GM12878 (cell line): ENCODE results near the gene THRB. TPM values are rescaled to one million over a fixed set of nuclear protein-coding genes. Genes with fewer than 3 reads are reported as not detected.

ENCODE experiments used
- ATAC-seq: fragments of 200-7000 bp; cut with Tn5 transposase; 3 replicates; pipeline ENCODE4 v1.9.1; 2020; ENCODE audit warnings: mild to moderate bottlenecking, moderate library complexity
- BruUV-seq: library from RNA; stranded (reverse); fragments of 400-500 nt; replicated peaks from 2 replicates; lab custom pipeline; 2021; lab: Mats Ljungman, UMichigan
- CTCF ChIA-PET: fragments of 300-600 bp; sonication (Branson Sonifier 250); formaldehyde crosslinking; extraction: SDS; loops from one replicate; lab custom pipeline; 2021; ENCODE audit warnings: inconsistent platforms; lab: Yijun Ruan, JAX
- POLR2A ChIA-PET: fragments of 350-600 bp; formaldehyde crosslinking; extraction: SDS; loops from one replicate; lab custom pipeline; 2021; ENCODE audit warnings: inconsistent platforms; lab: Charles Lee
- RAD21 ChIA-PET: fragments of 300-600 bp; sonication (Branson Sonifier 250); formaldehyde crosslinking; loops from one replicate; lab custom pipeline; 2023; ENCODE audit warnings: antibody characterized with exemption; ENCODE audit not compliant: unreplicated experiment; lab: Charles Lee
- SMC1A ChIA-PET: fragments of 300-600 bp; sonication (Branson Sonifier 250); formaldehyde crosslinking; loops from one replicate; lab custom pipeline; 2023; ENCODE audit not compliant: unreplicated experiment, uncharacterized antibody; lab: Charles Lee
- DNase-seq: peaks from one replicate; pipeline ENCODE4 v3.0.0-alpha.2; 2011; ENCODE audit warnings: low read depth, low spot score
- FAIRE-seq: peaks from 3 replicates; lab custom pipeline; 2011; peaks lifted over from hg19 to GRCh38; lab: Jason Lieb, UNC
- H2AFZ ChIP-seq: 2 replicates; pipeline ENCODE4 v1.6.0; 2011; ENCODE audit warnings: low read depth, low read length, control low read depth; ENCODE audit not compliant: control insufficient read depth
- H3K27ac ChIP-seq: 2 replicates; pipeline ENCODE4 v1.5.1; 2011; ENCODE audit warnings: control low read depth; ENCODE audit not compliant: control insufficient read depth, insufficient read depth
- H3K27me3 ChIP-seq, 2 experiments: replicated peaks in 1 of 2; 2 replicates each; pipeline versions ENCODE4 v1.6.0 to v1.6.1; 2011; ENCODE audit warnings: low read length in 1 of 2; ENCODE audit not compliant: control insufficient read depth in 2 of 2, insufficient read depth in 2 of 2
- H3K36me3 ChIP-seq, 2 experiments: 2 replicates each; pipeline ENCODE4 v1.5.1; 2011; ENCODE audit warnings: low read length in 1 of 2; ENCODE audit not compliant: control insufficient read depth in 2 of 2, insufficient read depth in 2 of 2
- H3K4me1 ChIP-seq: 2 replicates; pipeline ENCODE4 v1.6.1; 2011; ENCODE audit warnings: mild to moderate bottlenecking, low read length, moderate library complexity, mixed read lengths; ENCODE audit not compliant: control insufficient read depth, insufficient read depth
- H3K4me2 ChIP-seq: 2 replicates; pipeline ENCODE4 v1.6.0; 2011; ENCODE audit warnings: control low read depth; ENCODE audit not compliant: control insufficient read depth, insufficient read depth
- H3K4me3 ChIP-seq: fragments of 200-600 bp; sonication (generic); 2 replicates; pipeline ENCODE4 v1.5.1; 2016
- H3K79me2 ChIP-seq: 2 replicates; pipeline ENCODE4 v1.6.0; 2011; ENCODE audit warnings: low read length; ENCODE audit not compliant: control insufficient read depth, insufficient read depth
- H3K9ac ChIP-seq: 2 replicates; pipeline ENCODE4 v1.8.0; 2011; ENCODE audit warnings: low read length, control low read depth, mixed read lengths; ENCODE audit not compliant: control insufficient read depth, insufficient read depth
- H3K9me3 ChIP-seq: replicated peaks from 3 replicates; pipeline ENCODE4 v1.5.1; 2011; ENCODE audit warnings: mild to moderate bottlenecking, low read length; ENCODE audit not compliant: control insufficient read depth, insufficient read depth
- H4K20me1 ChIP-seq: 2 replicates; pipeline ENCODE4 v1.6.0; 2011; ENCODE audit not compliant: control insufficient read depth, insufficient read depth
- BMI1 ChIP-seq: fragments of 450-650 bp; IDR thresholded peaks from 2 replicates; pipeline ENCODE4 v1.6.1; 2016; ENCODE audit warnings: mild to moderate bottlenecking, moderate library complexity, borderline replicate concordance
- CBX3 ChIP-seq: fragments of 200-600 bp; sonication (generic); IDR thresholded peaks from 2 replicates; pipeline ENCODE4 v1.6.1; 2016; ENCODE audit warnings: low read depth, borderline replicate concordance
- CBX5 ChIP-seq: sonication (generic); IDR thresholded peaks from 2 replicates; pipeline ENCODE4 v1.6.1; 2016; ENCODE audit warnings: low read depth, moderate library complexity, mild to moderate bottlenecking, inconsistent platforms
- ETV6 ChIP-seq, 2 experiments: fragments of 450-650 bp in 1 of 2; IDR thresholded peaks in 1 of 2; conservative IDR thresholded peaks in 1 of 2; 2 replicates each; pipeline ENCODE4 v1.6.1; 2014; ENCODE audit warnings: antibody characterized with exemption in 1 of 2, borderline replicate concordance in 1 of 2, low read depth in 1 of 2, mild to moderate bottlenecking in 1 of 2, moderate library complexity in 1 of 2
- HCFC1 ChIP-seq: fragments of 150-350 bp; IDR thresholded peaks from 2 replicates; pipeline ENCODE4 v1.6.1; 2014; ENCODE audit warnings: low read length
- HDAC2 ChIP-seq: fragments of 200-600 bp; sonication (generic); IDR thresholded peaks from 2 replicates; pipeline ENCODE4 v1.6.1; 2017
- KDM1A ChIP-seq: fragments of 200-600 bp; sonication (generic); IDR thresholded peaks from 2 replicates; pipeline ENCODE4 v1.6.1; 2016; ENCODE audit warnings: borderline replicate concordance
- NFXL1 ChIP-seq: fragments of 450-650 bp; IDR thresholded peaks from 2 replicates; pipeline ENCODE4 v1.6.1; 2017; ENCODE audit warnings: antibody characterized with exemption, mild to moderate bottlenecking, borderline replicate concordance
- NR2C2 ChIP-seq: IDR thresholded peaks from 2 replicates; pipeline ENCODE4 v1.6.1; 2011; ENCODE audit warnings: borderline replicate concordance, low read depth; ENCODE audit not compliant: control insufficient read depth, insufficient read length
- PAX8 ChIP-seq: fragments of 450-650 bp; IDR thresholded peaks from 2 replicates; pipeline ENCODE4 v1.6.1; 2017; ENCODE audit warnings: mild to moderate bottlenecking, moderate library complexity
- PML ChIP-seq: IDR thresholded peaks from 2 replicates; pipeline ENCODE4 v1.6.1; 2012; ENCODE audit warnings: low read length, inconsistent platforms
- RBBP5 ChIP-seq: fragments of 200-600 bp; sonication (generic); conservative IDR thresholded peaks from 2 replicates; pipeline ENCODE4 v1.6.1; 2016
- RCOR1 ChIP-seq: conservative IDR thresholded peaks from 2 replicates; pipeline ENCODE4 v1.6.1; 2012; ENCODE audit warnings: low read depth, low read length, improper control_type of control experiment
- SP1 ChIP-seq: IDR thresholded peaks from one replicate; pipeline ENCODE4 v1.6.1; 2011; ENCODE audit warnings: low read depth, low read length
- STAT1 ChIP-seq: fragments of 450-650 bp; conservative IDR thresholded peaks from 2 replicates; pipeline ENCODE4 v1.6.1; 2014; ENCODE audit warnings: antibody characterized with exemption, mild to moderate bottlenecking
- USF1 ChIP-seq: IDR thresholded peaks from 2 replicates; pipeline ENCODE4 v1.6.1; 2011; ENCODE audit warnings: borderline replicate concordance, low read depth, mild to moderate bottlenecking, moderate library complexity, mixed read lengths, low read length; ENCODE audit not compliant: insufficient read depth; ENCODE audit errors: extremely low read length
- ZNF24 ChIP-seq: fragments of 450-650 bp; IDR thresholded peaks from 2 replicates; pipeline ENCODE4 v1.6.1; 2017; ENCODE audit warnings: antibody characterized with exemption, mild to moderate bottlenecking
- WGBS: methylation state at CpG from one replicate; pipeline ENCODE4 v1.1.6; 2016; ENCODE audit warnings: low lambda C conversion rate; ENCODE audit not compliant: insufficient replicate concordance, insufficient coverage; ENCODE audit errors: missing lambda C conversion rate; 5-methylcytosine and 5-hydroxymethylcytosine counted together
- in situ Hi-C: fragments of 300-500 bp; cut with MboI; formaldehyde crosslinking; loops from 9 replicates; pipeline ENCODE4 v1.14.3; 2018; ENCODE audit warnings: mixed read lengths
- intact Hi-C: fragments of 100-400 bp; cut with micrococcal nuclease; formaldehyde crosslinking; loops from one replicate; pipeline ENCODE4 v1.14.2; 2022; ENCODE audit not compliant: unreplicated experiment
- polyA plus RNA-seq, 11 experiments: library from polyadenylated mRNA; depleted of rRNA in 4 of 11; unstranded in 6 of 11; stranded (reverse) in 5 of 11; fragments of >200 nt; fragmentation: Nextera tagmentation in 4 of 11; fragmentation: Illumina TruSeq in 1 of 11; extraction: Ambion mirVana in 4 of 11; extraction: Trizol in 1 of 11; gene quantifications; 1 replicate in 1 of 11; 2 replicates in 10 of 11; pipeline versions ENCODE4 v1.2.1 to v1.2.3, GENCODE V29; 2011 to 2016; ENCODE audit warnings: inconsistent platforms in 2 of 11, missing spikeins in 2 of 11, low read depth in 1 of 11
- total RNA-seq, 4 experiments: library from RNA; depleted of rRNA in 3 of 4; stranded (reverse); fragments of >200 nt in 3 of 4; fragmentation: Illumina TruSeq in 1 of 4; extraction: Trizol in 1 of 4; gene quantifications; 2 replicates each; pipeline versions ENCODE4 v1.2.1 to v1.2.3, GENCODE V29; 2013 to 2021
- TF ChIP-seq, protein P1 (sequence below): fragments of 450-650 bp; formaldehyde crosslinking; IDR thresholded peaks from 2 replicates; pipeline ENCODE4 v1.4.0; 2022; ENCODE audit warnings: mild to moderate bottlenecking, moderate library complexity

Gene THRB
- total and polyA plus RNA-seq, 10 of the 15 experiments (the other 5 are each of a cell fraction or from before 2014, with no cell fraction given), result 0.05 TPM; not detected in 9

- intact Hi-C loops, result no loop called here
- Histone ChIP-seq H3K4me1 (no peaks in the 10 kb centered on the region), H3K9ac (no peak overlapping the region), H4K20me1 (no peaks in the 10 kb centered on the region), H3K27me3 (no peaks in the 10 kb centered on the region), H3K9me3 (no peaks in the 10 kb centered on the region), H3K4me2 (no peak overlapping the region), H3K79me2 (no peaks in the 10 kb centered on the region), H2AFZ (no peak overlapping the region), H3K36me3 (no peaks in the 10 kb centered on the region), H3K27ac (no peak overlapping the region), H3K4me3 (no peak overlapping the region)
- 0% methylated on average over 2 of the region's 2 CpGs for WGBS
- DNase-seq, result no peak
- no TSS peak for BruUV-seq
- ChIA-PET POLR2A (no interaction called here), RAD21 (no interaction called here), SMC1A (no interaction called here), CTCF (interaction anchor here (0.7 kb wide), 1 partner anchor 319 kb away, joined by 3 read pairs; no protein-coding TSS in a partner anchor)
- FAIRE-seq, result no peak
- TF ChIP-seq ETV6 (conservative IDR thresholded peaks at IDR 0.05 in 1 of 2, IDR thresholded peaks at IDR 0.05 in 1 of 2; ENCODE audit: borderline replicate concordance in 1 of 2, low read depth in 1 of 2), result no peak
- no peak for TF ChIP-seq HCFC1
- no peak for TF ChIP-seq KDM1A
- no peak for TF ChIP-seq NR2C2
- TF ChIP-seq PAX8, result no peak
- TF ChIP-seq RCOR1, result no peak
- TF ChIP-seq SP1, result no peak
- no peak for TF ChIP-seq PML
- no peak for TF ChIP-seq NFXL1
- TF ChIP-seq HDAC2, result no peak
- no peak for TF ChIP-seq CBX3
- TF ChIP-seq STAT1, result no peak
- TF ChIP-seq, protein P1, sequence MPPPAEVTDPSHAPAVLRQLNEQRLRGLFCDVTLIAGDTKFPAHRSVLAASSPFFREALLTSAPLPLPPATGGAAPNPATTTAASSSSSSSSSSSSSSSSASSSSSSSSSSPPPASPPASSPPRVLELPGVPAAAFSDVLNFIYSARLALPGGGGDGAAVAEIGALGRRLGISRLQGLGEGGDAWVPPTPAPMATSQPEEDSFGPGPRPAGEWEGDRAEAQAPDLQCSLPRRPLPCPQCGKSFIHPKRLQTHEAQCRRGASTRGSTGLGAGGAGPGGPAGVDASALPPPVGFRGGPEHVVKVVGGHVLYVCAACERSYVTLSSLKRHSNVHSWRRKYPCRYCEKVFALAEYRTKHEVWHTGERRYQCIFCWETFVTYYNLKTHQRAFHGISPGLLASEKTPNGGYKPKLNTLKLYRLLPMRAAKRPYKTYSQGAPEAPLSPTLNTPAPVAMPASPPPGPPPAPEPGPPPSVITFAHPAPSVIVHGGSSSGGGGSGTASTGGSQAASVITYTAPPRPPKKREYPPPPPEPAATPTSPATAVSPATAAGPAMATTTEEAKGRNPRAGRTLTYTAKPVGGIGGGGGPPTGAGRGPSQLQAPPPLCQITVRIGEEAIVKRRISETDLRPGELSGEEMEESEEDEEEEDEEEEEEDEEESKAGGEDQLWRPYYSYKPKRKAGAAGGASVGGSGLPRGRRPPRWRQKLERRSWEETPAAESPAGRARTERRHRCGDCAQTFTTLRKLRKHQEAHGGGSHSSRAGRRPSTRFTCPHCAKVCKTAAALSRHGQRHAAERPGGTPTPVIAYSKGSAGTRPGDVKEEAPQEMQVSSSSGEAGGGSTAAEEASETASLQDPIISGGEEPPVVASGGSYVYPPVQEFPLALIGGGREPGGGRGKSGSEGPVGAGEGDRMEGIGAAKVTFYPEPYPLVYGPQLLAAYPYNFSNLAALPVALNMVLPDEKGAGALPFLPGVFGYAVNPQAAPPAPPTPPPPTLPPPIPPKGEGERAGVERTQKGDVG, result no peak
- TF ChIP-seq CBX5, result no peak
- TF ChIP-seq USF1, result no peak
- no peak for TF ChIP-seq ZNF24
- no peak for TF ChIP-seq BMI1
- TF ChIP-seq RBBP5, result no peak
- in situ Hi-C loops, result no loop called here
- ATAC-seq, result no peak
These were observed 129.5 kb downstream of the THRB start for GRCh38 chr3:24365168-24365567.
